HG02610 (cell line): ENCODE measurements around the gene NUDT19.
A peak's percentile ranks its signal among the peaks of the same experiment; 100 is the strongest.
"Not testable (repeated sequence)": the region's sequence is repeated elsewhere in the genome, so short reads cannot be mapped to it uniquely, and the experiment has no call there.

Source experiments
- ATAC-seq: cut with Tn5 transposase; IDR thresholded peaks from one replicate; pipeline ENCODE4 v1.9.1; 2021; ENCODE audit warnings: mild to moderate bottlenecking, moderate library complexity; ENCODE audit not compliant: unreplicated experiment

NUDT19 gene

DNA sequence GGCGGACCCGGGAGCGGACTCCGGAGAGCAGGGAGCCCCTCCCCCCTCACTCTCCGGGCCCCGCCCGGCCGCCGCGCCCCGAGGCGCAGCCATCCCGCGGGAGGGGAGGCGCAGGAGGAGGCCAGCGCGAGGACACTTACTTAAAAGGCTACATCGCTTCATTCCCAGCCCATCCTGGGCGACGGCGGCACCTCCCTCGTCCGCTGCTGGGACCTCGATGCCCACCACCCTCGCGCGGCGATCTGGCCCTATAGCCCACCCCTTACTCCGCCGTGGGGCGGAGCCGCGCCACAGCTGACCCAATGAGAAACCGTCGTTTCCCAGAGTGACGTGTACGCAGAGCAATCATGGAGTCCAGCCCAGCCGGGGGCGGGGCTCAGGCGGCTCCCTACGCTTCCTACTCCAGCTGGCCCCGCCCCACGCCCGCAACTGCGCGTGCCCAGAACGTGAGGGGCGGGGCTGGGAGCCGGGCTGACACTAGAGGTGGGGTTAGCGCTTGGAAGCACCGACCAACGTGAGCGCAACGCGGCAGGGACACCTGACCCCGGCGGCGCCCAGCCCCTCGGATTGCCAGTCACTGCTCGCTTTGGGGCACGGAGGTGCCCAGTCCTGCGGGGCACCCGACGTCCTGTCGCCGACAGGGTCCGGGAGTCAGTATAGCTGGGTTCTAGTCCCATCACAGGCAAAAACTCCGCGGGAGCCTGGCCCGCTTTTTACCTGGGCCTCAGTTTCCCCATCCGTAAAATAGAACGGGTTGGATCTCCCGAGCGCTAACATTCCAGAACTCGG, 16.5 kb upstream of the NUDT19 start, which contains the start of gene ANKRD27:
TSS of gene ANKRD27 (minus strand) at position 250 of the 789 bp plus-strand sequence. CDS start 16,165 bp downstream, outside the sequence.
- peak; percentile 99 for ATAC-seq

- ATAC-seq, result peak; percentile 20
Observed at GRCh38 chr19:32675720-32676185, 15.9 kb upstream of the NUDT19 start, which contains the start of gene RGS9BP. Gene RGS9BP (plus strand): TSS chr19:32675848. CDS start chr19:32676264, 416 bp downstream.

- ATAC-seq, result no peak
Observed at GRCh38 chr19:32676186-32676894, 15.3 kb upstream of the NUDT19 start.

- ATAC-seq, result no peak
Observed at GRCh38 chr19:32676895-32677359, 14.7 kb upstream of the NUDT19 start.

GRCh38 chr19:32677657-32678056, 14.0 kb upstream of the NUDT19 start:
- ATAC-seq, result no peak

GRCh38 chr19:32680986-32681385, 10.6 kb upstream of the NUDT19 start:
- no peak for ATAC-seq

DNA sequence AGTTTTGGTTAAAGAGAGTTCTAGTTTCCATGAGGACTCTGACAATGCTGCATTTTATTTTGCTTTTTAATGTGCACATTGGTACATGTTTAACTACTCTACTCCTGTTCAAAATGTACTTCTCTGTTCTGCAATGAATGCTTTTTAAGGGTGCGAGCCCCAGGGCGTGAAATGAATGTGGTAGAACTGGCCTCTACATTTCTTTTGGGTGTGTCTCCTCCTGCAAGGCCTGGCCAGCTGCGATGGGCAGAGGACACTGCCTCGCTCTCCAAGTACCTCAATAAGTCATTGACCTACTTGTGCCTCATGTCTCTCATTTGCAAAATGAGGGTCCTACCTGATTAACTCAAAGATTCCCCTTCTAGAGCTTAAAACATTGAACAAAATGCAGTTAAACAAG, 9.3 kb upstream of the NUDT19 start:
- ATAC-seq, result no peak

DNA sequence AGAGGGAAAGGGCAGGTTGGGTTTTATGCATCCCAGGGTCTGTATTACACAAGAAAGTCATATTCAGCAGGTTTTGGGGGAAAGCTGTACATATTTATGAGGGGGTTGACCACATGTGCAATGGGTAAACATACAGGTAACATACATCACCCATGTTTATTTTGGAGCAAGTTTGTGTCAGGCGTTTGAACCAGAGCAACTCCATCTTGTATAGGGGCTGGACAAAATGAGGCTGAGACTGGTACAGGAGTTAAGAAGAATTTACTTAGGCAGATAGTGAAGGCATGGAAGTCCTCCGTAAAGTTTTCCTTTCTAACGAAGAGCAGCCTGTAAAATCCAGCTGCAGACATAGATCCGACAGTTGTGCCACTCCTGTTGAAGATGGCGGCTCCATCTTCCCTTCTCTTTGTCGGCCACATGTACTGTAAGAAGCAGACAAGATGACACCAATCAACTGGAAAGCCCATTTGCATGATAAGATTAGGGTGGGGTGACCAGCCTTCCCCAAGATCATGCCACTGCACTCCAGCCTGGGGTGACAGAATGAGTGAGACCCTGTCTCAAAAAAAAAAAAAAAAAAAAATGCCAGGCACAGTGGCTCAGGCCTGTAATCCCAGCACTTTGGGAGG, 4.7 kb upstream of the NUDT19 start:
- ATAC-seq, result no peak

GRCh38 chr19:32687681-32688080, 3.9 kb upstream of the NUDT19 start:
- ATAC-seq, result no peak

- no peak for ATAC-seq
Observed at GRCh38 chr19:32688311-32688710, 3.3 kb upstream of the NUDT19 start.

- ATAC-seq, result peak; percentile 55
Observed at GRCh38 chr19:32691952-32692726, 518 bp downstream of the NUDT19 start.

GRCh38 chr19:32692727-32693061, 1.1 kb downstream of the NUDT19 start:
- ATAC-seq, result no peak

DNA sequence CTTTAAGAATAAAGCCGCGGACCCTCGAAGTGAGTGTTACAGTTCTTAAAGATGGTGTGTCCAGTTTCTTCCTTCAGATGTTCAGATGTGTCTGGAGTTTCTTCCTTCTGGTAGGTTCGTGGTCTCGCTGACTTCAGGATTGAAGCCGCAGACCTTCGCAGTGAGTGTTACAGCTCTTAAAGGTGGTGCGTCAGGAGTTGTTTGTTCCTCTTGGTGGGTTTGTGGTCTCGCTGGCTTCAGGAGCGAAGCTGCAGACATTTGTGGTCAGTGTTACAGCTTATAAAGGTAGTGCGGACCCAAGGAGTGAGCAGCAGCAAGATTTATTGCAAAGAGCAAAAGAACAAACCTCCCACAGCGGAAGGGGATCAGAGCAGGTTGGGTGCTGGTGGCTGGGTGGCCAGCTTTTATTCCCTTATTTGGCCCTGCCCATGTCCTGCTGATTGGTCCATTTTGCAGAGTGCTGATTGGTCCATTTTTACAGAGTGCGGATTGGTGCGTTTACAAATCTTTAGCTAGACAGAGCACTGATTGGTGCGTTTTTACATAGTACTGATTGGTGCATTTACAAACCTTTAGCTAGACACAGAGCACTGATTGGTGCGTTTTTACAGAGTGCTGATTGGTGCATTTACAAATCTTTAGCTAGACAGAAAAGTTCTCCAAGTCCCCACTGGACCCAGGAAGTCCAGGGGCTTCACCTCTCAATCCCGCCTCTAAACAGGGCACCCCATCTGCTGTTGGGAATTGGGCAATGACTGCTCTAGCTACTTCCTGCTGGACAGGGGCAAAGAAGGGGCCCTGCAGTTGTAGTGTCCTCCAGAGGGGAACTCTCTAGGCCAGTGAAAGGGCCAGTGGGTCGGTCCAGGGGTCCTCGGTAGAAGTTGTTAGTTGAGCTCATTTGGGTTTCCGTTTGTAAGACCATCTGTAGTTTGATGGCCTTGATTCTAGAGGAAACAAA, 1.8 kb downstream of the NUDT19 start:
- ATAC-seq, result not testable (repeated sequence)

- not testable (repeated sequence) for ATAC-seq
Observed at GRCh38 chr19:32694316-32694715, 2.7 kb downstream of the NUDT19 start.

DNA sequence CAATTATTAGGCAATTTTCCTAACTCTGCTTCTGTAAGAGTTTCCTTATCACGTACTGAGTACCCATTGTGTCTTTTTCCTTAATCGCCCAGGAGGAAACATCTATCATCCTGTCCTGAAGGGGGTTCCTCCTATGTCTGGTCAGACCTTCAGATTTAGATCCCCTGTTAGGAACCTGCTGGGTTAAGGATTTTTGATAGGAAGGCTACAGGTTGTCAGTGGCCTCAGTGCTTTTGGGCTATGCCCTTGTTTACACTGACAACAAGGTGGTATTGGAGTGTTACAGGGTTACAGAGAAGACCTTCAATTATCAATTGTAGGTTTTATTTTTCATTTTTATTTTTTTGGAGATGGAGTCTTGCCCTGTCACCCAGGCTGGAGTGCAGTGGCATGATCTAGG, 3.2 kb downstream of the NUDT19 start:
- ATAC-seq, result not testable (repeated sequence)

GRCh38 chr19:32695506-32695905, 3.9 kb downstream of the NUDT19 start:
- ATAC-seq, result not testable (repeated sequence)

GRCh38 chr19:32696771-32697170, 5.2 kb downstream of the NUDT19 start:
- not testable (repeated sequence) for ATAC-seq

DNA sequence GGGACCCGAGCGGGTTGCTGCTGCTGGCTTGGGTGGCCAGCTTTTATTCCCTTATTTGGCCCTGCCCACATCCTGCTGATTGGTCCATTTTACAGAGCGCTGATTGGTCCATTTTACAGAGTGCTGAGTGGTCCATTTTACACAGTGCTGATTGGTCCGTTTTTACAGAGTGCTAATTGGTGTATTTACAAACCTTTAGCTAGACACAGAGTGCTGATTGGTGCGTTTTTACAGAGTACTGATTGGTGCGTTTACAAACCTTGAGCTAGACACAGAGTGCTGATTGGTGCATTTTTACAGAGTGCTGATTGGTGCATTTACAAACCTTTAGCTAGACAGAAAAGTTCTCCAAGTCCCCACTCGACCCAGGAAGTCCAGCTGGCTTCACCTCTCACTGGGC, 8.5 kb downstream of the NUDT19 start:
- ATAC-seq, result not testable (repeated sequence)

- ATAC-seq, result no peak
Observed at GRCh38 chr19:32702010-32702409, 10.4 kb downstream of the NUDT19 start.
